ENCODE measurements around the gene SMTN.

Gene SMTN

GRCh38 chr22:31127181-31127772, 46.2 kb downstream of the SMTN start:
- H3K9ac ChIP-seq (ENCODE audit: low read depth in 1 of 2, low read length in 2 of 2), result no peak overlapping the region
- H3K27me3 ChIP-seq (ENCODE audit: control insufficient read depth in 1 of 2, insufficient read depth in 2 of 2, low read length in 2 of 2), result no peaks in the 10 kb centered on the region
- H3K4me3 ChIP-seq (ENCODE audit: low read depth in 1 of 2, low read length in 2 of 2), result no peak overlapping the region
- no peaks in the 10 kb centered on the region for H3K9me3 ChIP-seq (ENCODE audit: control insufficient read depth in 1 of 2, low read length in 2 of 2)
- H3K36me3 ChIP-seq (ENCODE audit: control insufficient read depth in 1 of 2, insufficient read depth in 2 of 2, low read length in 2 of 2), result peaks cover 0 to 5% of the 10 kb centered on the region in 2 donors
- peaks cover 14 to 19% of the 10 kb centered on the region in 2 donors for H3K4me1 ChIP-seq (ENCODE audit: control insufficient read depth in 1 of 2, insufficient read depth in 2 of 2, low read length in 2 of 2)
- H3K27ac ChIP-seq (ENCODE audit: low read depth, low read length), result no peak overlapping the region

GRCh38 chr22:31128156-31128555, 47.0 kb downstream of the SMTN start:
- Histone ChIP-seq H3K9me3 (ENCODE audit: control insufficient read depth in 1 of 2, low read length in 2 of 2) (no peaks in the 10 kb centered on the region), H3K36me3 (ENCODE audit: control insufficient read depth in 1 of 2, insufficient read depth in 2 of 2, low read length in 2 of 2) (peaks cover 0 to 7% of the 10 kb centered on the region in 2 donors), H3K27me3 (ENCODE audit: control insufficient read depth in 1 of 2, insufficient read depth in 2 of 2, low read length in 2 of 2) (no peaks in the 10 kb centered on the region), H3K4me1 (ENCODE audit: control insufficient read depth in 1 of 2, insufficient read depth in 2 of 2, low read length in 2 of 2) (peaks cover 6 to 14% of the 10 kb centered on the region in 2 donors), H3K9ac (ENCODE audit: low read depth in 1 of 2, low read length in 2 of 2) (no peak overlapping the region), H3K27ac (ENCODE audit: low read depth, low read length) (no peak overlapping the region), H3K4me3 (ENCODE audit: low read depth in 1 of 2, low read length in 2 of 2) (no peak overlapping the region)

- no peak overlapping the region for H3K27ac ChIP-seq (ENCODE audit: low read depth, low read length)
- no peaks in the 10 kb centered on the region for H3K27me3 ChIP-seq (ENCODE audit: control insufficient read depth in 1 of 2, insufficient read depth in 2 of 2, low read length in 2 of 2)
- no peak overlapping the region for H3K9ac ChIP-seq (ENCODE audit: low read depth in 1 of 2, low read length in 2 of 2)
- H3K4me3 ChIP-seq (ENCODE audit: low read depth in 1 of 2, low read length in 2 of 2), result no peak overlapping the region
- H3K36me3 ChIP-seq (ENCODE audit: control insufficient read depth in 1 of 2, insufficient read depth in 2 of 2, low read length in 2 of 2), result peaks cover 0 to 14% of the 10 kb centered on the region in 2 donors
- H3K4me1 ChIP-seq (ENCODE audit: control insufficient read depth in 1 of 2, insufficient read depth in 2 of 2, low read length in 2 of 2), result no peaks in the 10 kb centered on the region
- H3K9me3 ChIP-seq (ENCODE audit: control insufficient read depth in 1 of 2, low read length in 2 of 2), result no peaks in the 10 kb centered on the region
Observed at GRCh38 chr22:31130873-31131272, 49.8 kb downstream of the SMTN start.

GRCh38 chr22:31133911-31134310, 52.8 kb downstream of the SMTN start:
- Histone ChIP-seq H3K36me3 (ENCODE audit: control insufficient read depth in 1 of 2, insufficient read depth in 2 of 2, low read length in 2 of 2) (peaks cover 0 to 9% of the 10 kb centered on the region in 2 donors), H3K9me3 (ENCODE audit: control insufficient read depth in 1 of 2, low read length in 2 of 2) (no peaks in the 10 kb centered on the region), H3K27me3 (ENCODE audit: control insufficient read depth in 1 of 2, insufficient read depth in 2 of 2, low read length in 2 of 2) (no peaks in the 10 kb centered on the region), H3K27ac (ENCODE audit: low read depth, low read length) (no peak overlapping the region), H3K9ac (ENCODE audit: low read depth in 1 of 2, low read length in 2 of 2) (no peak overlapping the region), H3K4me3 (ENCODE audit: low read depth in 1 of 2, low read length in 2 of 2) (no peak overlapping the region), H3K4me1 (ENCODE audit: control insufficient read depth in 1 of 2, insufficient read depth in 2 of 2, low read length in 2 of 2) (no peaks in the 10 kb centered on the region)

GRCh38 chr22:31134688-31135087, 53.6 kb downstream of the SMTN start:
- no peak overlapping the region for H3K27ac ChIP-seq (ENCODE audit: low read depth, low read length)
- no peaks in the 10 kb centered on the region for H3K4me1 ChIP-seq (ENCODE audit: control insufficient read depth in 1 of 2, insufficient read depth in 2 of 2, low read length in 2 of 2)
- no peak overlapping the region for H3K9ac ChIP-seq (ENCODE audit: low read depth in 1 of 2, low read length in 2 of 2)
- H3K36me3 ChIP-seq (ENCODE audit: control insufficient read depth in 1 of 2, insufficient read depth in 2 of 2, low read length in 2 of 2), result peaks cover 0 to 9% of the 10 kb centered on the region in 2 donors
- peaks cover 0 to 4% of the 10 kb centered on the region in 2 donors for H3K27me3 ChIP-seq (ENCODE audit: control insufficient read depth in 1 of 2, insufficient read depth in 2 of 2, low read length in 2 of 2)
- no peak overlapping the region for H3K4me3 ChIP-seq (ENCODE audit: low read depth in 1 of 2, low read length in 2 of 2)
- H3K9me3 ChIP-seq (ENCODE audit: control insufficient read depth in 1 of 2, low read length in 2 of 2), result no peaks in the 10 kb centered on the region

- Histone ChIP-seq H3K36me3 (ENCODE audit: control insufficient read depth in 1 of 2, insufficient read depth in 2 of 2, low read length in 2 of 2) (peaks cover 0 to 9% of the 10 kb centered on the region in 2 donors), H3K9me3 (ENCODE audit: control insufficient read depth in 1 of 2, low read length in 2 of 2) (no peaks in the 10 kb centered on the region), H3K27ac (ENCODE audit: low read depth, low read length) (no peak overlapping the region), H3K27me3 (ENCODE audit: control insufficient read depth in 1 of 2, insufficient read depth in 2 of 2, low read length in 2 of 2) (peaks cover 3 to 7% of the 10 kb centered on the region in 2 donors), H3K9ac (ENCODE audit: low read depth in 1 of 2, low read length in 2 of 2) (no peak overlapping the region), H3K4me1 (ENCODE audit: control insufficient read depth in 1 of 2, insufficient read depth in 2 of 2, low read length in 2 of 2) (peaks cover 0 to 4% of the 10 kb centered on the region in 2 donors), H3K4me3 (ENCODE audit: low read depth in 1 of 2, low read length in 2 of 2) (no peak overlapping the region)
Observed at GRCh38 chr22:31135706-31136105, 54.6 kb downstream of the SMTN start.

GRCh38 chr22:31136155-31136554, 55.0 kb downstream of the SMTN start:
- Histone ChIP-seq H3K4me1 (ENCODE audit: control insufficient read depth in 1 of 2, insufficient read depth in 2 of 2, low read length in 2 of 2) (peaks cover 0 to 4% of the 10 kb centered on the region in 2 donors), H3K9ac (ENCODE audit: low read depth in 1 of 2, low read length in 2 of 2) (no peak overlapping the region), H3K9me3 (ENCODE audit: control insufficient read depth in 1 of 2, low read length in 2 of 2) (no peaks in the 10 kb centered on the region), H3K27ac (ENCODE audit: low read depth, low read length) (no peak overlapping the region), H3K27me3 (ENCODE audit: control insufficient read depth in 1 of 2, insufficient read depth in 2 of 2, low read length in 2 of 2) (peaks cover 3 to 7% of the 10 kb centered on the region in 2 donors), H3K4me3 (ENCODE audit: low read depth in 1 of 2, low read length in 2 of 2) (no peak overlapping the region), H3K36me3 (ENCODE audit: control insufficient read depth in 1 of 2, insufficient read depth in 2 of 2, low read length in 2 of 2) (peaks cover 0 to 9% of the 10 kb centered on the region in 2 donors)

- Histone ChIP-seq H3K36me3 (ENCODE audit: control insufficient read depth in 1 of 2, insufficient read depth in 2 of 2, low read length in 2 of 2) (peaks cover 0 to 9% of the 10 kb centered on the region in 2 donors), H3K27me3 (ENCODE audit: control insufficient read depth in 1 of 2, insufficient read depth in 2 of 2, low read length in 2 of 2) (peaks cover 3 to 7% of the 10 kb centered on the region in 2 donors), H3K9ac (ENCODE audit: low read depth in 1 of 2, low read length in 2 of 2) (no peak overlapping the region), H3K4me1 (ENCODE audit: control insufficient read depth in 1 of 2, insufficient read depth in 2 of 2, low read length in 2 of 2) (peaks cover 0 to 4% of the 10 kb centered on the region in 2 donors), H3K4me3 (ENCODE audit: low read depth in 1 of 2, low read length in 2 of 2) (no peak overlapping the region), H3K27ac (ENCODE audit: low read depth, low read length) (no peak overlapping the region), H3K9me3 (ENCODE audit: control insufficient read depth in 1 of 2, low read length in 2 of 2) (no peaks in the 10 kb centered on the region)
Observed at GRCh38 chr22:31136711-31137110, 55.6 kb downstream of the SMTN start.

- H3K9ac ChIP-seq (ENCODE audit: low read depth in 1 of 2, low read length in 2 of 2), result no peak overlapping the region
- no peaks in the 10 kb centered on the region for H3K9me3 ChIP-seq (ENCODE audit: control insufficient read depth in 1 of 2, low read length in 2 of 2)
- peaks cover 0 to 9% of the 10 kb centered on the region in 2 donors for H3K36me3 ChIP-seq (ENCODE audit: control insufficient read depth in 1 of 2, insufficient read depth in 2 of 2, low read length in 2 of 2)
- no peak overlapping the region for H3K27ac ChIP-seq (ENCODE audit: low read depth, low read length)
- H3K27me3 ChIP-seq (ENCODE audit: control insufficient read depth in 1 of 2, insufficient read depth in 2 of 2, low read length in 2 of 2), result peaks cover 3 to 7% of the 10 kb centered on the region in 2 donors
- H3K4me3 ChIP-seq (ENCODE audit: low read depth in 1 of 2, low read length in 2 of 2), result no peak overlapping the region
- H3K4me1 ChIP-seq (ENCODE audit: control insufficient read depth in 1 of 2, insufficient read depth in 2 of 2, low read length in 2 of 2), result peaks cover 0 to 4% of the 10 kb centered on the region in 2 donors
Observed at GRCh38 chr22:31137721-31138120, 56.6 kb downstream of the SMTN start.

GRCh38 chr22:31138126-31138525, 57.0 kb downstream of the SMTN start:
- no peaks in the 10 kb centered on the region for H3K9me3 ChIP-seq (ENCODE audit: control insufficient read depth in 1 of 2, low read length in 2 of 2)
- peaks cover 3 to 7% of the 10 kb centered on the region in 2 donors for H3K27me3 ChIP-seq (ENCODE audit: control insufficient read depth in 1 of 2, insufficient read depth in 2 of 2, low read length in 2 of 2)
- peaks cover 0 to 8% of the 10 kb centered on the region in 2 donors for H3K36me3 ChIP-seq (ENCODE audit: control insufficient read depth in 1 of 2, insufficient read depth in 2 of 2, low read length in 2 of 2)
- H3K4me3 ChIP-seq (ENCODE audit: low read depth in 1 of 2, low read length in 2 of 2), result no peak overlapping the region
- no peak overlapping the region for H3K9ac ChIP-seq (ENCODE audit: low read depth in 1 of 2, low read length in 2 of 2)
- peaks cover 0 to 4% of the 10 kb centered on the region in 2 donors for H3K4me1 ChIP-seq (ENCODE audit: control insufficient read depth in 1 of 2, insufficient read depth in 2 of 2, low read length in 2 of 2)
- no peak overlapping the region for H3K27ac ChIP-seq (ENCODE audit: low read depth, low read length)
